Natural killer cell treated with Interleukin-12 subunit alpha and Interleukin-12 subunit beta and Interleukin-15 and Interleukin-18, amount 100 ng/mL, for 72 hours (primary cell): ENCODE measurements around the gene STT3B. TPM values are rescaled to one million over a fixed set of nuclear protein-coding genes. Genes with fewer than 3 reads are reported as not detected.
"Not testable (repeated sequence)": the region's sequence is repeated elsewhere in the genome, so short reads cannot be mapped to it uniquely, and the experiment has no call there.

ENCODE experiments used
- ATAC-seq, 2 donors: fragments of 150-1000 bp; cut with Tn5 transposase in 1 of 2; sonication (Bioruptor Pico), chemical (Tn5 transposase) in 1 of 2; 2 replicates each; pipeline ENCODE4 v1.10.0; 2021
- DNase-seq: peaks from one replicate; pipeline ENCODE4 v3.0.0; 2022; ENCODE audit warnings: low spot score
- H3K27ac Mint-ChIP-seq, 2 donors: 1 replicate in 1 of 2; 2 replicates in 1 of 2; pipeline ENCODE4 v1.8.0; 2022; ENCODE audit warnings: mixed read lengths in 2 of 2, mild to moderate bottlenecking in 1 of 2, moderate library complexity in 1 of 2
- H3K27me3 Mint-ChIP-seq, 2 donors: 1 replicate in 1 of 2; 2 replicates in 1 of 2; pipeline ENCODE4 v1.8.0; 2022; ENCODE audit warnings: mixed read lengths in 2 of 2
- H3K36me3 Mint-ChIP-seq: one replicate; pipeline ENCODE4 v1.8.0; 2022; ENCODE audit warnings: mixed read lengths
- H3K4me1 Mint-ChIP-seq, 2 donors: 1 replicate in 1 of 2; 2 replicates in 1 of 2; pipeline ENCODE4 v1.8.0; 2022; ENCODE audit warnings: low read depth in 2 of 2, mixed read lengths in 2 of 2, mild to moderate bottlenecking in 1 of 2
- H3K4me3 Mint-ChIP-seq: one replicate; pipeline ENCODE4 v1.8.0; 2022; ENCODE audit warnings: mixed read lengths
- H3K9me3 Mint-ChIP-seq: 2 replicates; pipeline ENCODE4 v1.8.0; 2022; ENCODE audit warnings: mixed read lengths
- total RNA-seq, 2 donors: library from RNA; stranded (reverse); gene quantifications; one replicate each; pipeline ENCODE4 v1.2.3, GENCODE V29; 2022

The STT3B gene
- total RNA-seq, 2 donors from 2014 or later, result 131 to 160 TPM

DNA sequence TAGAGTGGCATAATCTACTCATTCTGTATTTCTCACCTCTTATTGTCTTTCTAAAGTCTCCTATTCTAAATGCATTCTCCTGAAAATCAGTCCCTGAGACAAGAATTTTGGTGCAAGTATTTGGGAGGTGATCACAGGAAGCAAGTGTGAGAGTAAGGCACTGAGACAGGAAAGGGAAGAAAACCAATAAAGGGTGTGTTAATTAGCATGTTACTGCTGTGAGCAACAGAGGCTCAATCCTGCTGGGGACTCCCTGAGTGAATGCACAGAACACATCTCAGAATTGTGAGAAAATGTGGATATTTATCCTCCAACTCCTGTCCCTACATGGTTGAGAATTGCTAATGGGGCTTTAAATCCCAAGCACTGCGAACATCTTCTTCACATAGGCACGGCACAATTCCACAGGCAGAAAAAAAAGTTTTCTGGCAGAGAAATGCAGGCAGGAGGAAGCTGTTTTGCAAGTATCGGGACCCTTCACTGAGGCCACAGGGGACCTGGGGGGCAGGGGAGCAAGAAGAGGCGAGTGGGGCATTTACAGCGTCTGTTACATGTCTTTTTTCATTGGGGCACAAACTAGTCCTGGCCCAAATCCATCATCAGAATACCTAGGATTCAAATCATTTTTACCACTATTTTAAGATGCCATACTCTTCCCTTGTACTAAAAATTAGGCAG lies 27.2 kb upstream of the STT3B start:
- Mint-ChIP-seq H3K4me3 (no peak overlapping the region), H3K27me3 (peaks cover 8 to 14% of the 10 kb centered on the region in 2 donors), H3K27ac (no peak overlapping the region), H3K4me1 (peaks cover 42 to 43% of the 10 kb centered on the region in 2 donors), H3K9me3 (no peaks in the 10 kb centered on the region), H3K36me3 (no peaks in the 10 kb centered on the region)
- no peak for DNase-seq
- ATAC-seq, result no peak

DNA sequence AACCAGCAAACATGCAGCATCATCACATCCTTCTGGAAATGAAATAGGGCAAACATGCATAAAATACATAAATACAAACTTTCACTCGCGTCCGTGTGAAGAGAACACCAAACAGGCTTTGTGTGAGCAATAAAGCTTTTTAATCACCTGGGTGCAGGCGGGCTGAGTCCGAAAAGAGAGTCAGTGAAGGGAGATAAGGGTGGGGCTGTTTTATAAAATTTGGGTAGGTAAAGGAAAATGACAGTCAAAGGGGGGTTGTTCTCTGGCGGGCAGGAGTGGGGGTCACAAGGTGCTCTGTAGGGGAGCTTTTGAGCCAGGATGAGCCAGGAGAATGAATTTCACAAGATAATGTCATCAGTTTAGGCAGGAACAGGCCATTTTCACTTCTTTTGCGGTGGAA lies 26.2 kb upstream of the STT3B start:
- DNase-seq, H3K27ac Mint-ChIP-seq, ATAC-seq, H3K36me3 Mint-ChIP-seq, H3K4me3 Mint-ChIP-seq, H3K9me3 Mint-ChIP-seq, H3K27me3 Mint-ChIP-seq: not testable (repeated sequence)
- H3K4me1 Mint-ChIP-seq, result peaks cover 39 to 43% of the 10 kb centered on the region in 2 donors

DNA sequence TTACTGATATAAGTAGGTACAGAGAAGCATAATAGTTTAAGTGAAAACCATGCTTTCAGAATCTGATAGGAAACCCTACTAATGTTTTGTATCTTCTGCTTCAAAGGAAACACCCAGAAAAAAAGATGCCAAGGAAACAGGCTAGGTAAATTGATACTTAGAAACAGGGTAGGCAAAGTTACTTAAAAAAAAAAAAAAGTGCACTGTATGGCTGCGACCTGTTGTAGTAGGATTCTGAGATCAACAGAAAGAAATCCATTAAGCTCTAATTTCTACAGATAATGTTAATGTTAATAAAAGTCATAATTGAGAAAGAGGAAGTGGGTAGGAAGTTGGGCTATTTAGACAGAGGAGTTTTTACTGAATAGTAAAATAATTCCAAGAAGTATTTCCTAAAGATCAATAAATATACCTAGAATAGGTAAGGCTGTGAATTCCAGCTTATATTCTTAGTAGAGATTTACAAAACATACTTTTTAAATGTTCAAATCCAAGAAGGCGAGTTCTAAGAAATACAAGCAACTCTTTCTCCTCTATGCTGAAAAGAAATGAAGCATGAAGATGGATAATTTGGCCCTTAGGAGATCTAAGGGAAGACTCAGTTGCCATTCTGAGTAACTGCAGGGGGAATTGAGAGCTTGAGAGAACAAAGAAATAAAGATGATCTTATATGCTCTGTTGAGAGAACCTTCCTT lies 24.1 kb upstream of the STT3B start:
- Mint-ChIP-seq H3K27ac (no peak overlapping the region), H3K4me3 (peak overlapping the region; percentile 19), H3K27me3 (peaks cover 7 to 11% of the 10 kb centered on the region in 2 donors), H3K9me3 (no peaks in the 10 kb centered on the region), H3K36me3 (no peaks in the 10 kb centered on the region), H3K4me1 (peaks cover 23 to 29% of the 10 kb centered on the region in 2 donors)
- ATAC-seq (no peak), DNase-seq (no peak)

DNA sequence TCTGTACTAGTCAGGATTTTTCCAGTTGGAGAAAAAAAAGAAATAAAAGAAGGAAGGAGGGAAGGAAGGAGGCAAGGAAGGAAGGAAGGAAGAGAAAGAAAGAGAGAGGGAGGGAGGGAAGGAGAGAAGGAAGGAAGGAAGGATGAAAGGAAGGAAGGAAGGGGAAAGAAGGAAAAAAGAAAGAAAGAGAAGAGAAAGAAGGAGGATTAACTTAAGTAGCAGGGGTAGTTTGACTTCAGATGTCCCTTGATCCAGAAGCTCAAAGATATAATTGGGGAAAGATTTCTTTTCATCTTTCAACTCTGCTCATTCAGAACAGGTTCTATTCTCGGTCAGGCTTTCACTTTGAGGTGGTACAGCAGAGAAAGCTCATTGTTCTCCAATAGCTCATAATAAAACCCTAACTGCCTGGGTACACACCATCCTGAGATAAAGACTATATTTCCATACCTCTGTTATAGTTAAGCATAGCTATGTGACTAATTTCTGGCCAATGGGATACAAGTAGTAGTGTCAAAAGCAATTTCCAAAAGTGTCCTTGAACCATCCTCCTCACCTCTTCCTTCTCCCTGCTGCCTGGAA lies 23.5 kb upstream of the STT3B start:
- ATAC-seq, result no peak
- H3K27me3 Mint-ChIP-seq, result peaks cover 7 to 11% of the 10 kb centered on the region in 2 donors
- no peak for DNase-seq
- no peak overlapping the region for H3K27ac Mint-ChIP-seq
- no peak overlapping the region for H3K4me3 Mint-ChIP-seq
- no peaks in the 10 kb centered on the region for H3K36me3 Mint-ChIP-seq
- H3K4me1 Mint-ChIP-seq, result peaks cover 20 to 29% of the 10 kb centered on the region in 2 donors
- no peaks in the 10 kb centered on the region for H3K9me3 Mint-ChIP-seq

DNA sequence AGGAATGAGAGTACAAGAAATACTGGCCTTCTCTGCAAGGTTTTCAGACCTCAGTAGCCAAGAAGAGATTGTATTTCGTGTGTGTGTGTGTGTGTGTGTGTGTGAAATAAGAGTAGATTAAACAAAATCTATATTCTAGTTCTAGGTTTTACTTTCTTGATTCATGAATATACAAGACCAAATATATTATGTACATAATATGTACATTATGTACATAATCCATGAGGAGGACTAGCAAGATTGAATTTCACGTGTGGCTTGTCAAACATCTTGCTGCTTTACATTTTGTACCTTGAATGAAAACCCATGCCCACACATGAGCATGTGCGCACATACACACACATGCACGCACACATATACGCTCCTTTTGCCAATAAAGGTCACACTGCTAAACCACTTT lies 18.2 kb upstream of the STT3B start:
- Mint-ChIP-seq H3K27ac (no peak overlapping the region), H3K4me1 (no peaks in the 10 kb centered on the region), H3K27me3 (peaks cover 0 to 6% of the 10 kb centered on the region in 2 donors), H3K36me3 (no peaks in the 10 kb centered on the region), H3K9me3 (no peaks in the 10 kb centered on the region), H3K4me3 (no peak overlapping the region)
- DNase-seq (no peak), ATAC-seq (no peak)

DNA sequence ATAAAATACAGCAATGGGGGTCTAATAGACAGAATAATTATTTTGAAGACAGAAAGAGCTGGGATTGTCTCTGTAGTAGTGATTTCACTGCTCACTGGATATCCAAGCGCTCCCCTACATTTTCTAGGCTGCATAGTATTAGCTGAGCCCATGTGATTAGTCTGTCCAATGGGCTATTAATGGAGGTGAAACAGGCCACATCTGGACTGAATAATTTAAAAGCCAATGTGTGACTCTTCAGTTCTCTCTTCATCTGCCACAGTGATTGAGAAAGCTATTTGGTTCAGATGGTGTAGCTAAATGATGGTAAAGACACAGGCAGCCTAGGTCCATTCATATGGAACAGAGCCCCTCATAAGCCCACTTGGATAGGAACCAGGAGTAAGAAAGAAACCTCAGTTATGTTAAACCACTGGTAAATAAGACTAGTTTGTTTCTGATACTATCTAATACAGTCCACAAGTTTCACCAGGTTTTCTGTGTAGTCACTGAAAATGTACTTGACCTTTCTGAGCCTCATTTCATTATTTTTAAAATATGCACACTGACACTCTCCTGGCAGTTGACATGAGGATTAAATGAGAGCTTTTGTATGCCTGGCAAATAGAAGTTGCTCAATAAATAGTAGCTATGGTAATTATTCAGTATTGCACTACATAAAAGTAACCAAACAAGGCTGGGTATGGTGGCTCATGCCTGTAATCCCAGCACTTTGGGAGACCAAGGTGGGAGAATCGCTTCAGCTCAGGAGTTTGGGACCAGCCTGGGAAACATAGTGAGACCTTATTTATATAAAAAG lies 17.0 kb upstream of the STT3B start:
- Mint-ChIP-seq H3K4me3 (no peak overlapping the region), H3K9me3 (no peaks in the 10 kb centered on the region), H3K36me3 (no peaks in the 10 kb centered on the region), H3K27me3 (peaks cover 0 to 6% of the 10 kb centered on the region in 2 donors), H3K4me1 (no peaks in the 10 kb centered on the region), H3K27ac (no peak overlapping the region)
- ATAC-seq (no peak), DNase-seq (no peak)

DNA sequence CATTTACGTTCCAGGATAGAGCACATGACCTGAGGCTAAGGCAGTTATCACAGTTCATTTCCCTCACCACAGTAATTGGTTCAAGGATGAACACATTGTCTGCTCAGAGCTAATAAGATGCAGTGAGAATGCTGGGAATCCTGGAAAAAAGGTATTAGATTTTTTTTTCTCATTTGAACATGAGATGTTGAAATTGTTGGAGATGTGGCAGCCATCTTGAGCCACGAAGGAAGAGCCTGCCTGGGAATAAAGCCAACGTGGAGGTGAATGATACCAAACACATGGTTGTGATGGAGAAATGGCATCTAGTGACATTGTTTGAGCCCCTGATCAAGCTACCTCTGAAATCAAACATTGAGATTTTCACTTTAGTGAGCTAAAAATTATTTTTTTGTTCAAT lies 16.0 kb upstream of the STT3B start:
- Mint-ChIP-seq H3K27me3 (peaks cover 0 to 6% of the 10 kb centered on the region in 2 donors), H3K27ac (no peak overlapping the region), H3K9me3 (no peaks in the 10 kb centered on the region), H3K36me3 (no peaks in the 10 kb centered on the region), H3K4me3 (no peak overlapping the region), H3K4me1 (peaks cover 3 to 4% of the 10 kb centered on the region in 2 donors)
- DNase-seq (no peak), ATAC-seq (no peak)

DNA sequence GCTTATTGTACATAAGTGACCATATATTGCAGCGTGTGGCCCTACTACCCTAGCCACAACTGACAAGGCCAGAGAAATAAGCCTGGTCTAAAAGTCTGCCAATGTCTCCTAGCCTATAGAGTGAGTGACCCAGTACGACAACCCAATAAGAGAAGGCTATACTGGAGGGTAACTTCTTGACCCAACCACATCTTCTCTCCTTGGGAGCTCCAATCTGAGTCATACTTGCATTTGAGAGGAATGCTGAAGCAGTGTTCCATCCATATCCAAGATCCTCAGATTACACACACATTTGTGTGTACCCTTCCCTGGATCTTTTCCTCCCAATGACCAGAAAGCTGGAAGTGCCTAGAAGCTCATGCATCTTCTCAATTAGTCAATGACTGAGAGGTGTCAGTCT lies 11.3 kb upstream of the STT3B start:
- Mint-ChIP-seq H3K4me1 (peaks cover 10 to 11% of the 10 kb centered on the region in 2 donors), H3K27me3 (peaks cover 0 to 3% of the 10 kb centered on the region in 2 donors), H3K4me3 (no peak overlapping the region), H3K27ac (peak overlapping the region; percentile 65 to 74), H3K36me3 (no peaks in the 10 kb centered on the region), H3K9me3 (no peaks in the 10 kb centered on the region)
- peak in 1 of 2 donors; percentile 11 for ATAC-seq
- DNase-seq, result no peak

DNA sequence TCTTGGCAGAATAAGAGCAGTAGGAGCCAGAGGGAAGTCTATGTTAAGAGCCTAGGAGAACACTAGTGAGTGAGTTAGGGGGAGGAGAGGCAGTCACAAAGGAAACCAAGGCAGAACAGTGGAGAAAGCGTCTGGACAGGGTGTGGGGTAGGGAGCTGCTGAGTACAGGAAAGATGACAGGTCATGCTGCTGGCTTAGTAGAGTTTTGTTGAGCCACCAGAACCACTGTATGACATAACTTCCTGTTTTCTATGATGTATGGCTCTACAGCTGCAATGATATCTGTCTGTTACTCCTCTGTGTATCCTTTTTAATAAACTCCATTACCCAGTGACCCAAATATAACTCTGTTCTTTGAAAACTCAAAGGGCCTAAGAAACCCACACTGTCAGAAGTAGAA lies 10.6 kb upstream of the STT3B start:
- Mint-ChIP-seq H3K36me3 (no peaks in the 10 kb centered on the region), H3K27ac (peak overlapping the region; percentile 65 to 74), H3K4me3 (peak overlapping the region; percentile 71), H3K4me1 (peaks cover 10 to 11% of the 10 kb centered on the region in 2 donors), H3K9me3 (no peaks in the 10 kb centered on the region), H3K27me3 (peaks cover 0 to 3% of the 10 kb centered on the region in 2 donors)
- ATAC-seq (peak; percentile 87 to 98), DNase-seq (peak; percentile 69)

DNA sequence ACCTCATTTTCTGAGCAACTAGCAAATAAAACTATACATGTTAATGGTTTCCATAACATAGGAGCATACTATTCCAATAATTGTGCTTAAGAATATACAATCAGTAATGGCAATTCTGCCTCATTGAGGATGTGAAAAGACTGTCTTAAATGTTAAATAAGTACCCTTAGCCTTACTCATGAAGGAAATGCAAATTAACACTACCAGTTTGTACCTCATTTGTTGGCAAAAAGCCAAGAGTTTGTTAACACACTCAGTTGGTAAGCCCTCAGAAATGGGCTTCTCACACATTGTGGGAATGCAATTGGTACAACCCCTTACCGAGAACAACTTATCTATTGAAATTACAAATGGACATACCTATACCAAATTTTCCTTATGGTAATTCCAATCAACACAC lies 9.2 kb upstream of the STT3B start:
- Mint-ChIP-seq H3K36me3 (no peaks in the 10 kb centered on the region), H3K4me1 (peaks cover 10 to 11% of the 10 kb centered on the region in 2 donors), H3K27me3 (peaks cover 0 to 3% of the 10 kb centered on the region in 2 donors), H3K9me3 (no peaks in the 10 kb centered on the region), H3K4me3 (no peak overlapping the region), H3K27ac (no peak overlapping the region)
- no peak for DNase-seq
- no peak for ATAC-seq

DNA sequence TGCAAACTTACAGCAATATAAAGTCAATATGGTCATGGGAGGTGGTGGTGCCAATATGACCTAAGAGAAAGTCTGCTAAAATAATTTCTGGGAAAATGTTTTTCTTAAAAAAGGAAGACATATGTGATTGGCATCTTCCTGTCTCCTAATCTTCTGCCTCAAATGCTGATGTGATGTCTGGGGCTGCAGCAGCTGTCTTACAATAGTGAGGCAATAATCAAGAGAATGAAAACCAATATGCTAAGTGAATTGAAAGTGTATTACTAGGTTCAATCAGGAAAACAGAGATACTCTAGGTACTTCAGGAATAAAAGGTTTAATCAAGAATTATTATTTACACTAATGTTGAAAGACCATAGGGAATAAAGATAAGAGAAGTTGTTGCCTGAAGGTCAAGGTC lies 7.2 kb upstream of the STT3B start:
- H3K9me3 Mint-ChIP-seq, result no peaks in the 10 kb centered on the region
- no peak for ATAC-seq
- peaks cover 10 to 11% of the 10 kb centered on the region in 2 donors for H3K4me1 Mint-ChIP-seq
- H3K4me3 Mint-ChIP-seq, result no peak overlapping the region
- H3K27ac Mint-ChIP-seq, result no peak overlapping the region
- no peaks in the 10 kb centered on the region for H3K27me3 Mint-ChIP-seq
- DNase-seq, result no peak
- no peaks in the 10 kb centered on the region for H3K36me3 Mint-ChIP-seq

DNA sequence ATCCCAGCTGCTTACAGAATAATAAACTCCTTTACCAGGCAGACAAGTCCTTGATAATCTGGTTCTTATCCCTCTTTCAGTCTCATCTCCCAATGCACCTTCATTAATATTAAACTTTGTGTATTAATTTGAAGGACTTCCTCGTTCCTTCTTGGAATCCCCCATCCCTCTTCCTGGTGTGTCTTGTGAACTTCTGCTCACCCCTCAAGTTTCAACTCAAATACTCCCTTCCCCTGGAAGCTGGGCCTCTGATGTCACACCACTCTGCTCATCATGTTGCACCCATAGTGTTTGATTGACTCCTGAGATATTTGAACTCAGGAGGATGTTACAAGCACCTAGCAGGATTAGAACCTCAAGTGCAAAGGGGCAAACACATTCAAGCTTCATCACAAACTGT lies 3.3 kb upstream of the STT3B start:
- no peak for ATAC-seq
- H3K27me3 Mint-ChIP-seq, result no peaks in the 10 kb centered on the region
- DNase-seq, result no peak
- no peak overlapping the region for H3K4me3 Mint-ChIP-seq
- no peaks in the 10 kb centered on the region for H3K9me3 Mint-ChIP-seq
- peaks cover 6 to 10% of the 10 kb centered on the region in 2 donors for H3K4me1 Mint-ChIP-seq
- no peak overlapping the region for H3K27ac Mint-ChIP-seq
- H3K36me3 Mint-ChIP-seq, result no peaks in the 10 kb centered on the region

DNA sequence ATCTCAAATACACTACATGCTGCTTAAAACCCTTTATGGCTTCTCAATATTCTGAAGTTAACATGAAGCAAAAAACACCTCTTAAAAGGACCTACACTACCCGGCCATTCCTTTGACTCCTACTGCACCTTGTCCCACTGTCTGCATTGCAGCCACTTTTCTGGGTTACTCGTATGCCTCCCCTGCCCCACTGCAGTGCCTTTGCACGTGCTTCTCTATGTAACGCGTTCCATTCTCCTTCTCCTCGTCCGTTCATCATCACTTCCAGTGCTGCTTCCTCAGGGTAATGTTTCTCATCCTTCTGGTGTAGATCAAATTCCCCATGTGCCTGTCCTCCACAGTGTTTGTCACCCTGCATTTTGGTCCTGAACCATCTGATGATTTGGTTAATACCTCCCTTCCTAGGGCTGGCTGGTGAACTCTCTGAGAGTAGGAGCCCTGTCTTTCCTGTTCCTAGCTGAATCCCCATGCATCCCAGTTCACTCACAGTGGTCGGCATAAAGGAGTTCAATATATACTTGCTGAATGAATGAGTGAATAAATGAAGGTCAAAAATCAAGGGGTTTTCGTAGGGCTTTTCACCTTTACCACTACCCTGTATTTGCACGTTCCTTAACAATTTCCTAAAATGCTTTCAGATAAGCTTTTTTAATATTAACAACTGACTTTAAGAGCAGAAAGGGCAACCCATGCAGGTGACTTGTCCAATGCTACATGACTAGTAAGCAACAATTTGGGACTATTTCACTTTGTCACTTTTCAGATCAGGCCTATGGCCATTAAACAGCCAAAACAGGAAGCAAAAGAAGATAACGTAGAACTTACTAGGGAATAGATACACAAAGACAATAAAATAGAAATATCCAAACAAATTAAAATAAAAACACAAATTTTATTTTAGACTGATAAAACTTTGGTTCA lies 2.4 kb upstream of the STT3B start:
- no peaks in the 10 kb centered on the region for H3K36me3 Mint-ChIP-seq
- H3K9me3 Mint-ChIP-seq, result no peaks in the 10 kb centered on the region
- peaks cover 6 to 14% of the 10 kb centered on the region in 2 donors for H3K4me1 Mint-ChIP-seq
- ATAC-seq (no peak), DNase-seq (no peak)
- no peaks in the 10 kb centered on the region for H3K27me3 Mint-ChIP-seq
- H3K4me3 Mint-ChIP-seq, result no peak overlapping the region
- no peak overlapping the region for H3K27ac Mint-ChIP-seq
